GM18858 (cell line): Measurements from ENCODE around the gene RAPH1.
"Not testable (repeated sequence)": the region's sequence is repeated elsewhere in the genome, so short reads cannot be mapped to it uniquely, and the experiment has no call there.

ENCODE experiments used
- ATAC-seq: cut with Tn5 transposase; IDR thresholded peaks from one replicate; pipeline ENCODE4 v1.9.1; 2021; ENCODE audit not compliant: unreplicated experiment

RAPH1 gene

GRCh38 chr2:203376173-203376572 lies 158.9 kb downstream of the RAPH1 start:
- no peak for ATAC-seq

- ATAC-seq: not testable (repeated sequence)
These were observed 162.4 kb downstream of the RAPH1 start for GRCh38 chr2:203372706-203373105.

GRCh38 chr2:203366639-203367466 lies 168.2 kb downstream of the RAPH1 start:
- no peak for ATAC-seq

- no peak for ATAC-seq
These were observed 173.2 kb downstream of the RAPH1 start for GRCh38 chr2:203361922-203362321.

GRCh38 chr2:203361495-203361894 lies 173.6 kb downstream of the RAPH1 start:
- no peak for ATAC-seq

- ATAC-seq: no peak
These were observed 174.2 kb downstream of the RAPH1 start for GRCh38 chr2:203360833-203361430.

GRCh38 chr2:203359450-203359849 lies 175.7 kb downstream of the RAPH1 start:
- ATAC-seq: no peak

- no peak for ATAC-seq
These were observed 180.1 kb downstream of the RAPH1 start for GRCh38 chr2:203354966-203355365.

- no peak for ATAC-seq
These were observed 182.4 kb downstream of the RAPH1 start for GRCh38 chr2:203352604-203353255.

- no peak for ATAC-seq
These were observed 187.7 kb downstream of the RAPH1 start for GRCh38 chr2:203347375-203347774.

GRCh38 chr2:203346612-203347011 lies 188.5 kb downstream of the RAPH1 start:
- no peak for ATAC-seq

- no peak for ATAC-seq
These were observed 190.4 kb downstream of the RAPH1 start for GRCh38 chr2:203344667-203345066.
